Endothelial cell of umbilical vein (primary cell): Measurements from ENCODE around the gene HDAC4. TPM values are rescaled to one million over a fixed set of nuclear protein-coding genes. Genes with fewer than 3 reads are reported as not detected.

Source experiments
- BruUV-seq: library from RNA; stranded (reverse); fragments of 400-500 nt; replicated peaks from 2 replicates; lab custom pipeline; 2021; lab: Mats Ljungman, UMichigan
- CTCF ChIA-PET: fragments of 300-600, 350-600 bp; sonication (Branson Sonifier 250); formaldehyde crosslinking; loops from one replicate; lab custom pipeline; 2021; ENCODE audit warnings: antibody characterized with exemption, inconsistent platforms; lab: Charles Lee
- POLR2A ChIA-PET: fragments of 300-600, 350-600 bp; sonication (Branson Sonifier 250); formaldehyde crosslinking; loops from one replicate; lab custom pipeline; 2021; ENCODE audit warnings: antibody characterized with exemption, inconsistent platforms; lab: Charles Lee
- DNase-seq: peaks from one replicate; pipeline ENCODE4 v3.0.0-alpha.2; 2011; ENCODE audit warnings: low read depth, low spot score
- FAIRE-seq: peaks from 2 replicates; lab custom pipeline; 2011; peaks lifted over from hg19 to GRCh38; lab: Jason Lieb, UNC
- H2AFZ ChIP-seq: 2 replicates; pipeline ENCODE4 v1.6.0; 2012; ENCODE audit warnings: low read depth, low read length, control low read depth, inconsistent platforms
- H3K27ac ChIP-seq: 2 replicates; pipeline ENCODE4 v1.5.1; 2011; ENCODE audit warnings: low read depth, mild to moderate bottlenecking, control low read depth, low read length, moderate library complexity; ENCODE audit not compliant: insufficient read depth
- H3K27me3 ChIP-seq, 2 experiments: 2 replicates each; pipeline versions ENCODE4 v1.6.0 to v1.6.1; 2011; ENCODE audit warnings: low read length in 2 of 2, mixed read lengths in 1 of 2; ENCODE audit not compliant: control insufficient read depth in 2 of 2, insufficient read depth in 2 of 2
- H3K36me3 ChIP-seq, 2 experiments: 2 replicates in 1 of 2; 3 replicates in 1 of 2; pipeline ENCODE4 v1.5.1; 2011; ENCODE audit warnings: low read length in 2 of 2, mild to moderate bottlenecking in 1 of 2, moderate library complexity in 1 of 2; ENCODE audit not compliant: control insufficient read depth in 2 of 2, insufficient read depth in 2 of 2; ENCODE audit errors: extremely low read depth in 1 of 2
- H3K4me1 ChIP-seq: 3 replicates; pipeline ENCODE4 v1.5.1; 2011; ENCODE audit warnings: mild to moderate bottlenecking, low read length; ENCODE audit not compliant: control insufficient read depth, insufficient read depth; ENCODE audit errors: extremely low read depth
- H3K4me2 ChIP-seq: 2 replicates; pipeline ENCODE4 v1.6.1; 2011; ENCODE audit warnings: low read length, control low read depth, mixed read lengths; ENCODE audit not compliant: insufficient read depth
- H3K4me3 ChIP-seq, 3 experiments: fragments of 200-600 bp in 1 of 3; sonication (generic), shearing (Covaris generic) in 1 of 3; replicated peaks in 1 of 3; 2 replicates each; pipeline ENCODE4 v1.5.1; 2011 to 2016; ENCODE audit warnings: control low read depth in 3 of 3, low read length in 3 of 3, mild to moderate bottlenecking in 2 of 3, inconsistent platforms in 1 of 3, low read depth in 1 of 3, moderate library complexity in 1 of 3; ENCODE audit not compliant: insufficient read depth in 1 of 3
- H3K79me2 ChIP-seq: 2 replicates; pipeline ENCODE4 v1.6.0; 2012; ENCODE audit warnings: low read length, inconsistent platforms; ENCODE audit not compliant: control insufficient read depth, insufficient read depth
- H3K9ac ChIP-seq: replicated peaks from 2 replicates; pipeline ENCODE3; 2011; ENCODE audit warnings: low read length, control low read depth; ENCODE audit not compliant: insufficient read depth; ENCODE audit errors: extremely low read depth
- H3K9me1 ChIP-seq: replicated peaks from 3 replicates; pipeline ENCODE4 v1.6.0; 2011; ENCODE audit warnings: mild to moderate bottlenecking, low read length; ENCODE audit not compliant: control insufficient read depth, insufficient read depth; ENCODE audit errors: extremely low read depth
- H3K9me3 ChIP-seq: replicated peaks from 2 replicates; pipeline ENCODE4 v1.5.1; 2012; ENCODE audit warnings: low read length, inconsistent platforms; ENCODE audit not compliant: control insufficient read depth, insufficient read depth
- H4K20me1 ChIP-seq: replicated peaks from 2 replicates; pipeline ENCODE3; 2011; ENCODE audit warnings: mild to moderate bottlenecking, low read length; ENCODE audit not compliant: control insufficient read depth, insufficient read depth; ENCODE audit errors: extremely low read depth
- CTCF ChIP-seq, 2 donors: IDR thresholded peaks; 1 replicate in 1 of 2; 2 replicates in 1 of 2; pipeline ENCODE4 v1.5.1; 2011; ENCODE audit warnings: low read length in 2 of 2, mild to moderate bottlenecking in 2 of 2, moderate library complexity in 2 of 2, control low read depth in 1 of 2, inconsistent platforms in 1 of 2, low read depth in 1 of 2; ENCODE audit not compliant: insufficient read depth in 1 of 2; ENCODE audit errors: extremely low read depth in 1 of 2
- EZH2 ChIP-seq: IDR thresholded peaks from 2 replicates; pipeline ENCODE4 v1.6.1; 2012; ENCODE audit warnings: borderline replicate concordance, low read depth, mild to moderate bottlenecking, moderate library complexity, low read length, inconsistent platforms; ENCODE audit not compliant: severe bottlenecking
- FOS ChIP-seq: IDR thresholded peaks from 2 replicates; pipeline ENCODE4 v1.6.1; 2011; ENCODE audit warnings: mild to moderate bottlenecking, low read length, moderate library complexity, borderline replicate concordance; ENCODE audit not compliant: insufficient read depth
- GATA2 ChIP-seq: IDR thresholded peaks from 2 replicates; pipeline ENCODE4 v1.7.0; 2011; ENCODE audit warnings: low read depth, mild to moderate bottlenecking, moderate library complexity, mixed read lengths, low read length; ENCODE audit not compliant: insufficient read length, insufficient read depth
- JUN ChIP-seq: IDR thresholded peaks from 2 replicates; pipeline ENCODE4 v1.6.1; 2011; ENCODE audit warnings: borderline replicate concordance, low read depth; ENCODE audit not compliant: insufficient read length, insufficient read depth
- MAX ChIP-seq: IDR thresholded peaks from 2 replicates; pipeline ENCODE4 v1.6.1; 2011; ENCODE audit not compliant: insufficient read depth, insufficient read length
- MYC ChIP-seq: IDR thresholded peaks from one replicate; pipeline ENCODE4 v1.6.1; 2011; ENCODE audit warnings: mild to moderate bottlenecking, low read depth, low read length
- POLR2A ChIP-seq: IDR thresholded peaks from 2 replicates; pipeline ENCODE4 v1.6.1; 2012; ENCODE audit warnings: low read depth, mild to moderate bottlenecking, control low read depth, low read length
- POLR2AphosphoS5 ChIP-seq: IDR thresholded peaks from 2 replicates; pipeline ENCODE4 v1.6.1; 2012; ENCODE audit warnings: low read depth, mild to moderate bottlenecking, control low read depth, low read length, moderate library complexity; ENCODE audit not compliant: insufficient read depth
- dilution Hi-C: fragments of 300-500 bp; cut with MboI; formaldehyde crosslinking; loops from one replicate; pipeline ENCODE4 v1.15.0; 2019; ENCODE audit warnings: low sequenced_read_pairs; ENCODE audit not compliant: extremely low pct_ligation_motif_present
- intact Hi-C: fragments of 100-400 bp; cut with micrococcal nuclease; formaldehyde crosslinking; loops from one replicate; pipeline ENCODE4 v1.10.0; 2022
- polyA plus RNA-seq, 4 experiments: library from polyadenylated mRNA; depleted of rRNA in 3 of 4; stranded (reverse) in 3 of 4; unstranded in 1 of 4; fragments of >200 nt; gene quantifications; 2 replicates each; pipeline versions ENCODE4 v1.2.1 to v1.2.3, GENCODE V29; 2011 to 2012; ENCODE audit warnings: missing spikeins in 1 of 4
- total RNA-seq: library from RNA; stranded (reverse); gene quantifications from 2 replicates; pipeline ENCODE4 v1.2.3, GENCODE V29; 2021

The HDAC4 gene
- total and polyA plus RNA-seq, 2 donors (not counting 3 experiments of a cell fraction or from before 2014, with no cell fraction given): 13.4 to 33.0 TPM

GRCh38 chr2:239287461-239287860 lies 113.4 kb downstream of the HDAC4 start:
- DNase-seq (no peak), FAIRE-seq (no peak)
- intact Hi-C loops (no loop called here), dilution Hi-C loops (no loop called here)
- no peak overlapping the region for H3K4me2 ChIP-seq
- BruUV-seq: no TSS peak
- H3K4me1 ChIP-seq: no peaks in the 10 kb centered on the region
- no peak overlapping the region for H3K4me3 ChIP-seq
- no peaks in the 10 kb centered on the region for H3K36me3 ChIP-seq
- no peaks in the 10 kb centered on the region for H3K9me3 ChIP-seq
- no peaks in the 10 kb centered on the region for H3K9me1 ChIP-seq
- POLR2A ChIA-PET: no interaction called here
- CTCF ChIA-PET: interaction anchor here (0.7 to 1.0 kb wide), 2 partner anchors 17 to 19 kb away, joined by 3 read pairs; no protein-coding TSS in a partner anchor
- no peaks in the 10 kb centered on the region for H4K20me1 ChIP-seq
- TF ChIP-seq MAX: no peak
- TF ChIP-seq CTCF (IDR thresholded peaks at IDR 0.05; ENCODE audit: extremely low read depth in 1 of 2, insufficient read depth in 1 of 2, low read depth in 1 of 2, low read length in 2 of 2): no peak
- no peak for TF ChIP-seq EZH2
- no peak for TF ChIP-seq POLR2AphosphoS5
- no peak for TF ChIP-seq MYC
- no peak for TF ChIP-seq GATA2
- no peak for TF ChIP-seq FOS
- no peak for TF ChIP-seq POLR2A
- no peak for TF ChIP-seq JUN
- no peak overlapping the region for H3K9ac ChIP-seq
- H3K27me3 ChIP-seq: no peaks in the 10 kb centered on the region
- no peak overlapping the region for H2AFZ ChIP-seq
- H3K27ac ChIP-seq: no peak overlapping the region
- H3K79me2 ChIP-seq: no peaks in the 10 kb centered on the region
